Neural progenitor cell (in vitro differentiated cells): ENCODE measurements around the gene TTC12. TPM values are rescaled to one million over a fixed set of nuclear protein-coding genes. Genes with fewer than 3 reads are reported as not detected.

Experiments
- DNase-seq: peaks from one replicate; pipeline ENCODE4 v3.0.0-alpha.2; 2016; ENCODE audit warnings: low spot score
- H2AFZ ChIP-seq: fragments of 200-600 bp; sonication (generic); replicated peaks from 2 replicates; pipeline ENCODE4 v1.6.1; 2016; ENCODE audit warnings: antibody characterized with exemption
- H3F3A ChIP-seq: fragments of 200-600 bp; sonication (generic); 2 replicates; pipeline ENCODE4 v1.6.1; 2016; ENCODE audit warnings: antibody characterized with exemption, low read depth
- H3K27ac ChIP-seq: fragments of 200-600 bp; sonication (generic); 2 replicates; pipeline ENCODE4 v1.5.1; 2016; ENCODE audit warnings: mild to moderate bottlenecking
- H3K27me3 ChIP-seq: fragments of 200-600 bp; sonication (generic); 2 replicates; pipeline ENCODE4 v1.6.1; 2016; ENCODE audit warnings: mild to moderate bottlenecking, moderate library complexity
- H3K36me3 ChIP-seq: fragments of 200-600 bp; sonication (generic); 2 replicates; pipeline ENCODE4 v1.5.1; 2016
- H3K4me1 ChIP-seq: fragments of 200-600 bp; sonication (generic); 2 replicates; pipeline ENCODE4 v1.6.1; 2016; ENCODE audit warnings: mixed run types
- H3K4me2 ChIP-seq: fragments of 200-600 bp; sonication (generic); 2 replicates; pipeline ENCODE4 v1.6.1; 2016
- H3K4me3 ChIP-seq: fragments of 200-600 bp; sonication (generic); 2 replicates; pipeline ENCODE4 v1.5.1; 2016
- H3K79me2 ChIP-seq: fragments of 200-600 bp; sonication (generic); 2 replicates; pipeline ENCODE4 v1.6.1; 2016; ENCODE audit warnings: low read depth
- H3K9ac ChIP-seq: fragments of 200-600 bp; sonication (generic); 2 replicates; pipeline ENCODE4 v1.6.1; 2016
- H3K9me3 ChIP-seq: fragments of 200-600 bp; sonication (generic); 2 replicates; pipeline ENCODE4 v1.5.1; 2016; ENCODE audit warnings: low read depth
- H4K20me1 ChIP-seq: fragments of 200-600 bp; sonication (generic); 2 replicates; pipeline ENCODE4 v1.6.1; 2016; ENCODE audit warnings: low read depth
- H3K27ac Mint-ChIP-seq: 3 replicates; pipeline ENCODE4 v1.8.0; 2021; ENCODE audit warnings: mixed read lengths
- H3K27me3 Mint-ChIP-seq: 2 replicates; pipeline ENCODE4 v1.8.0; 2022; ENCODE audit warnings: low read depth, mild to moderate bottlenecking, inconsistent platforms, moderate library complexity, mixed read lengths; ENCODE audit not compliant: insufficient read depth
- H3K36me3 Mint-ChIP-seq: 3 replicates; pipeline ENCODE4 v1.8.0; 2021; ENCODE audit warnings: mixed read lengths
- H3K4me1 Mint-ChIP-seq: 3 replicates; pipeline ENCODE4 v1.8.0; 2021; ENCODE audit warnings: mixed read lengths
- H3K4me3 Mint-ChIP-seq: 3 replicates; pipeline ENCODE4 v1.8.0; 2021; ENCODE audit warnings: mild to moderate bottlenecking, moderate library complexity, mixed read lengths
- H3K9me3 Mint-ChIP-seq: 3 replicates; pipeline ENCODE4 v1.8.0; 2020; ENCODE audit warnings: mixed read lengths
- EZH2 ChIP-seq: fragments of 200-600 bp; sonication (generic); IDR thresholded peaks from 2 replicates; pipeline ENCODE4 v1.6.1; 2017; ENCODE audit warnings: antibody characterized with exemption, mild to moderate bottlenecking, moderate library complexity
- EZH2phosphoT487 ChIP-seq: fragments of 200-600 bp; sonication (generic); IDR thresholded peaks from 2 replicates; pipeline ENCODE4 v1.6.1; 2017; ENCODE audit warnings: antibody characterized with exemption
- total RNA-seq: library from RNA; depleted of rRNA; stranded (reverse); fragments of >200 nt; gene quantifications from 2 replicates; pipeline ENCODE4 v1.2.3, GENCODE V29; 2015; ENCODE audit warnings: low replicate concordance
- TF ChIP-seq, protein P1 (sequence below): fragments of 200-600 bp; sonication (generic); IDR thresholded peaks from 2 replicates; pipeline ENCODE4 v1.5.1; 2017; ENCODE audit warnings: antibody characterized with exemption, mild to moderate bottlenecking

TTC12 gene
- total RNA-seq, 1 donor from 2014 or later, result 33.4 TPM

DNA sequence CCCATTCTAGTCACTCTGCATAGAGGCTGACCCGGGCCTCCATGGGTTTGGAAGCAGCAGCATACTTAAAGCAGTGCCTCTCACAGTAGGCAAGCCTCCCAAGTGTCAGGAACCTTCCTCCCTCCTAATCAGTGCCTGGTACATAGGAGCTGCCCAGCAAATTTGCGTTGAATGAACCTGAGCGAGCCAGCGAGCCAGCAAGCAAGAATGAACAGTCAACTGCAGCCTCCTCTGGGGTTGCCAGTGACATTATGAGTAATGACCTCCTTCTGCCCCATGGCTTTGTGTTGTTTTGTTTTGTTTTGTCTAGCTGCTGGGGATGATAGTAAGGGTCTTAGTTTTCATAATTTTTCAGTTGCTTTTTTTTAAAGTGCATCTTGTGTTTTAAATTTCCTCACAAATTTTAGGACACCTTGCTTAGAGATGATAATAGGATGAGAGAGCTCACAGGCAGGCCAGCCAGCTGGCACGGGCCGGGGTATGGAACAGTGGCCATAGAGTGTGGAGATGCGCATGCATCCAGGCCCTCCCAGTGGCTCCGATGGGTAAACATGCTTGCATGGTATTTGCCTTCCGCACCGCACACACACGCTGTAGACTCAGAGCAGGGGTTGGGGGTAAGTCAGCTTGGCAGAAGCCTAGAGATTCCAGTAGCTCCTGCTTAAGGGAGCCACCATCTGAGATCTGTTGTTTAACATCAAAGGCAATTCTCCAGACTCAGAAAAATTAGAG is 36.1 kb downstream of the TTC12 start:
- H4K20me1 ChIP-seq, result no peaks in the 10 kb centered on the region
- H3K4me2 ChIP-seq, result no peak overlapping the region
- no peaks in the 10 kb centered on the region for H3K27me3 Mint-ChIP-seq
- H3K9me3 Mint-ChIP-seq, result no peaks in the 10 kb centered on the region
- no peak overlapping the region for H3K4me3 Mint-ChIP-seq
- H3K4me1 ChIP-seq, result no peaks in the 10 kb centered on the region
- no peaks in the 10 kb centered on the region for H3K36me3 ChIP-seq
- no peaks in the 10 kb centered on the region for H3K27me3 ChIP-seq
- no peak overlapping the region for H3K4me3 ChIP-seq
- TF ChIP-seq EZH2phosphoT487 (no peak), EZH2 (no peak)
- TF ChIP-seq, protein P1, sequence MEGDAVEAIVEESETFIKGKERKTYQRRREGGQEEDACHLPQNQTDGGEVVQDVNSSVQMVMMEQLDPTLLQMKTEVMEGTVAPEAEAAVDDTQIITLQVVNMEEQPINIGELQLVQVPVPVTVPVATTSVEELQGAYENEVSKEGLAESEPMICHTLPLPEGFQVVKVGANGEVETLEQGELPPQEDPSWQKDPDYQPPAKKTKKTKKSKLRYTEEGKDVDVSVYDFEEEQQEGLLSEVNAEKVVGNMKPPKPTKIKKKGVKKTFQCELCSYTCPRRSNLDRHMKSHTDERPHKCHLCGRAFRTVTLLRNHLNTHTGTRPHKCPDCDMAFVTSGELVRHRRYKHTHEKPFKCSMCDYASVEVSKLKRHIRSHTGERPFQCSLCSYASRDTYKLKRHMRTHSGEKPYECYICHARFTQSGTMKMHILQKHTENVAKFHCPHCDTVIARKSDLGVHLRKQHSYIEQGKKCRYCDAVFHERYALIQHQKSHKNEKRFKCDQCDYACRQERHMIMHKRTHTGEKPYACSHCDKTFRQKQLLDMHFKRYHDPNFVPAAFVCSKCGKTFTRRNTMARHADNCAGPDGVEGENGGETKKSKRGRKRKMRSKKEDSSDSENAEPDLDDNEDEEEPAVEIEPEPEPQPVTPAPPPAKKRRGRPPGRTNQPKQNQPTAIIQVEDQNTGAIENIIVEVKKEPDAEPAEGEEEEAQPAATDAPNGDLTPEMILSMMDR, result no peak
- H3K27ac ChIP-seq, result no peak overlapping the region
- no peaks in the 10 kb centered on the region for H3F3A ChIP-seq
- no peaks in the 10 kb centered on the region for H3K4me1 Mint-ChIP-seq
- no peaks in the 10 kb centered on the region for H3K9me3 ChIP-seq
- no peak overlapping the region for H3K9ac ChIP-seq
- no peak overlapping the region for H2AFZ ChIP-seq
- H3K27ac Mint-ChIP-seq, result no peak overlapping the region
- no peaks in the 10 kb centered on the region for H3K79me2 ChIP-seq
- DNase-seq, result no peak
- H3K36me3 Mint-ChIP-seq, result peaks cover 17% of the 10 kb centered on the region

DNA sequence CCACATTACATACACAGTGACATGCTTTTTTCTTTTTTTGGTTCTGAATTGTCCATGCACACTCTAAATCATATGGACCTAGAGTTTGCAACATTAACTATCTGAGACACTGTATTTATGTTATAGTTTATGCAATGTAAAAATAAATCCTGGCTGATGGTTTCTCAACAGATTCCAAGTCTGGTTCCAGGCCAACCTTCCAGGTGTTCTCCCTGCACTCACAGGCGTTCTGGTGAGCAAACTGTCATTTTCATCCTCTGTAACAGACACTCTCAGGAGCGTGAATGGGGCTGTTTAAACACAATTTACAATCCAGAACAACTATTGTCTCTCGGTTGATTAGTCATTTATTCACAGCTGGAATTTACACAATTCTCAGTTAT is 36.7 kb downstream of the TTC12 start:
- H3K4me1 ChIP-seq, result no peaks in the 10 kb centered on the region
- H3K9me3 ChIP-seq, result no peaks in the 10 kb centered on the region
- H3K36me3 ChIP-seq, result no peaks in the 10 kb centered on the region
- no peaks in the 10 kb centered on the region for H4K20me1 ChIP-seq
- no peaks in the 10 kb centered on the region for H3K4me1 Mint-ChIP-seq
- no peaks in the 10 kb centered on the region for H3K9me3 Mint-ChIP-seq
- H3K27me3 ChIP-seq, result no peaks in the 10 kb centered on the region
- H3K27me3 Mint-ChIP-seq, result no peaks in the 10 kb centered on the region
- no peak for DNase-seq
- no peak overlapping the region for H3K27ac Mint-ChIP-seq
- no peaks in the 10 kb centered on the region for H3F3A ChIP-seq
- TF ChIP-seq, protein P1, result no peak
- no peak for TF ChIP-seq EZH2phosphoT487
- no peak for TF ChIP-seq EZH2
- H3K27ac ChIP-seq, result no peak overlapping the region
- H3K9ac ChIP-seq, result no peak overlapping the region
- H2AFZ ChIP-seq, result no peak overlapping the region
- no peak overlapping the region for H3K4me3 ChIP-seq
- H3K36me3 Mint-ChIP-seq, result peaks cover 22% of the 10 kb centered on the region
- no peak overlapping the region for H3K4me3 Mint-ChIP-seq
- no peaks in the 10 kb centered on the region for H3K79me2 ChIP-seq
- no peak overlapping the region for H3K4me2 ChIP-seq

DNA sequence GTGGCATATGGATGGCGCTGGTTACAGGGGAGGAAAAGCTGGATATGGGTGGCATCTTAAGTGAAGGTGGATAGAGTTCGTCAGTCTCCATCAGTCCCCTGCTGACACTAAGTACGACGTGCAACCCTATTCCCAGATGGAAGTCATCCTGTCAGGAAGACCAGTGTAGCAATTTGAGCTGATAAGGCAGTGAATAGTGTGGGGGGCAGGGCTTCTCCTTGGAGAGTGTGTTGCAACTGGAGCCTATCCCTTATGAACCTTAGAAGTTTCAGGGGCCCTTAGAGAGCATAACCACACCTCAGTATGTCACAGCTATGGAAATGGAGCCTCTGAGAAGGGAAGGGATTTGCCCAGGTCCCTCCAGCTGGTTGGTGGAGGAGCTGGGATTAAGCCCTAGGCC is 37.1 kb downstream of the TTC12 start:
- Mint-ChIP-seq H3K27ac (no peak overlapping the region), H3K4me1 (no peaks in the 10 kb centered on the region), H3K4me3 (no peak overlapping the region), H3K9me3 (no peaks in the 10 kb centered on the region), H3K36me3 (peaks cover 26% of the 10 kb centered on the region), H3K27me3 (no peaks in the 10 kb centered on the region)
- H2AFZ ChIP-seq, result no peak overlapping the region
- DNase-seq, result no peak
- H3K36me3 ChIP-seq, result no peaks in the 10 kb centered on the region
- H3K4me1 ChIP-seq, result no peaks in the 10 kb centered on the region
- H3F3A ChIP-seq, result no peaks in the 10 kb centered on the region
- no peaks in the 10 kb centered on the region for H3K79me2 ChIP-seq
- H4K20me1 ChIP-seq, result no peaks in the 10 kb centered on the region
- no peaks in the 10 kb centered on the region for H3K27me3 ChIP-seq
- H3K4me2 ChIP-seq, result no peak overlapping the region
- H3K9me3 ChIP-seq, result no peaks in the 10 kb centered on the region
- no peak overlapping the region for H3K4me3 ChIP-seq
- TF ChIP-seq EZH2 (no peak), EZH2phosphoT487 (no peak)
- TF ChIP-seq, protein P1, result no peak
- no peak overlapping the region for H3K9ac ChIP-seq
- no peak overlapping the region for H3K27ac ChIP-seq
